ENCODE data around the gene STIM2. TPM values are rescaled to one million over a fixed set of nuclear protein-coding genes. Genes with fewer than 3 reads are reported as not detected.

The STIM2 gene
- total RNA-seq, 1 experiment from 2014 or later = 23.9 TPM

GRCh38 chr4:26879805-26880204, 19.2 kb downstream of the STIM2 start:
- Histone ChIP-seq H3K36me3 (ENCODE audit: control insufficient read depth, insufficient read depth, low read length) (no peaks in the 10 kb centered on the region), H3K27me3 (ENCODE audit: control insufficient read depth, insufficient read depth, low read length) (no peaks in the 10 kb centered on the region), H3K4me3 (ENCODE audit: low read depth in 2 of 2, low read length in 2 of 2) (no peak overlapping the region), H3K9me3 (ENCODE audit: control insufficient read depth, insufficient read depth, low read depth, low read length) (no peaks in the 10 kb centered on the region), H3K27ac (ENCODE audit: low read length) (no peak overlapping the region), H3K4me1 (ENCODE audit: control insufficient read depth, insufficient read depth, low read length) (no peaks in the 10 kb centered on the region)
- no TSS peak for BruUV-seq (replicated peaks)
- ChIA-PET CTCF (no interaction called here), POLR2A (no interaction called here)
- intact Hi-C loops (cut with micrococcal nuclease; ENCODE audit: unreplicated experiment) = no loop called here
- TF ChIP-seq POLR2AphosphoS5 (IDR thresholded peaks at IDR 0.05; ENCODE audit: low read depth, low read length) (no peak), REST (IDR thresholded peaks at IDR 0.05; ENCODE audit: insufficient read depth in 1 of 2, low read depth in 2 of 2, low read length in 1 of 2) (no peak), SIN3A (IDR thresholded peaks at IDR 0.05; ENCODE audit: borderline replicate concordance, insufficient read depth, low read depth, low read length) (no peak), TCF7L2 (IDR thresholded peaks at IDR 0.05; ENCODE audit: low read depth, low read length) (no peak)
- TF ChIP-seq, protein P1, sequence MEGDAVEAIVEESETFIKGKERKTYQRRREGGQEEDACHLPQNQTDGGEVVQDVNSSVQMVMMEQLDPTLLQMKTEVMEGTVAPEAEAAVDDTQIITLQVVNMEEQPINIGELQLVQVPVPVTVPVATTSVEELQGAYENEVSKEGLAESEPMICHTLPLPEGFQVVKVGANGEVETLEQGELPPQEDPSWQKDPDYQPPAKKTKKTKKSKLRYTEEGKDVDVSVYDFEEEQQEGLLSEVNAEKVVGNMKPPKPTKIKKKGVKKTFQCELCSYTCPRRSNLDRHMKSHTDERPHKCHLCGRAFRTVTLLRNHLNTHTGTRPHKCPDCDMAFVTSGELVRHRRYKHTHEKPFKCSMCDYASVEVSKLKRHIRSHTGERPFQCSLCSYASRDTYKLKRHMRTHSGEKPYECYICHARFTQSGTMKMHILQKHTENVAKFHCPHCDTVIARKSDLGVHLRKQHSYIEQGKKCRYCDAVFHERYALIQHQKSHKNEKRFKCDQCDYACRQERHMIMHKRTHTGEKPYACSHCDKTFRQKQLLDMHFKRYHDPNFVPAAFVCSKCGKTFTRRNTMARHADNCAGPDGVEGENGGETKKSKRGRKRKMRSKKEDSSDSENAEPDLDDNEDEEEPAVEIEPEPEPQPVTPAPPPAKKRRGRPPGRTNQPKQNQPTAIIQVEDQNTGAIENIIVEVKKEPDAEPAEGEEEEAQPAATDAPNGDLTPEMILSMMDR (IDR thresholded peaks at IDR 0.05) = no peak
- in situ Hi-C loops (cut with HindIII; ENCODE audit: low pct_unique_long_range_greater_than_20kb, low sequenced_read_pairs) = no loop called here
- ATAC-seq = no peak
- no peak for DNase-seq (ENCODE audit: low read depth, low spot score)

DNA sequence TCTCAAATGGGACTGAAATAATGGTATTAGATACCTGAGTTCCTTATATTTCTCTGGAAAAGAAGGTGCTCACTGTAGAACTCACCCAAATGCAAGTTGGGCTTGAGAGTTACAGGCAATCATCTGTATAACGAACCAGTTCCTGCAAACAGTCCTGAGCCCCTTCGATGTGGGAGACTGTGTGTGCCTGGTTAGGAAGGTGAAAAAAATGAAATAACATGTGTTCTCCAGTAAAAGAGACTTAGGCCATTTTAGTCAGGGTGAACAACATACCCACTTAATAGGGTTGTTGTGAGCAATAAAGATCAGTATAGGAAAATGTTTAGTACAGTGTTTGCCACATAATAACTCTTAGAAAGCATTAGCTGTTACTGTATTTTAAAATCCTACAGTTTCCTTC, 23.4 kb downstream of the STIM2 start:
- BruUV-seq (replicated peaks) = no TSS peak
- TF ChIP-seq POLR2AphosphoS5 (IDR thresholded peaks at IDR 0.05; ENCODE audit: low read depth, low read length) (no peak), SIN3A (IDR thresholded peaks at IDR 0.05; ENCODE audit: borderline replicate concordance, insufficient read depth, low read depth, low read length) (no peak), REST (IDR thresholded peaks at IDR 0.05; ENCODE audit: insufficient read depth in 1 of 2, low read depth in 2 of 2, low read length in 1 of 2) (no peak), TCF7L2 (IDR thresholded peaks at IDR 0.05; ENCODE audit: low read depth, low read length) (no peak)
- TF ChIP-seq, protein P1 (IDR thresholded peaks at IDR 0.05) = no peak
- Histone ChIP-seq H3K36me3 (ENCODE audit: control insufficient read depth, insufficient read depth, low read length) (no peaks in the 10 kb centered on the region), H3K27ac (ENCODE audit: low read length) (no peak overlapping the region), H3K4me1 (ENCODE audit: control insufficient read depth, insufficient read depth, low read length) (no peaks in the 10 kb centered on the region), H3K4me3 (ENCODE audit: low read depth in 2 of 2, low read length in 2 of 2) (no peak overlapping the region), H3K27me3 (ENCODE audit: control insufficient read depth, insufficient read depth, low read length) (no peaks in the 10 kb centered on the region), H3K9me3 (ENCODE audit: control insufficient read depth, insufficient read depth, low read depth, low read length) (no peaks in the 10 kb centered on the region)
- DNase-seq (ENCODE audit: low read depth, low spot score) (no peak), ATAC-seq (no peak)
- intact Hi-C loops (cut with micrococcal nuclease; ENCODE audit: unreplicated experiment) (no loop called here), in situ Hi-C loops (cut with HindIII; ENCODE audit: low pct_unique_long_range_greater_than_20kb, low sequenced_read_pairs) (no loop called here)
- ChIA-PET CTCF (no interaction called here), POLR2A (no interaction called here)

All from Panc1 (cell line).